SU-DHL-6 (cell line): ENCODE results near the gene CDC42EP1.

Experiments used
- CTCF ChIP-seq: fragments of 200-600 bp; sonication (generic); IDR thresholded peaks from one replicate; pipeline ENCODE4 v1.5.1; 2017; ENCODE audit warnings: antibody characterized with exemption, mild to moderate bottlenecking, low read length, moderate library complexity; ENCODE audit not compliant: insufficient read depth, poor library complexity, severe bottlenecking
- EZH2phosphoT487 ChIP-seq: fragments of 200-600 bp; sonication (generic), shearing (Covaris generic); conservative IDR thresholded peaks from 2 replicates; pipeline ENCODE4 v1.6.1; 2018; ENCODE audit warnings: mild to moderate bottlenecking, antibody characterized with exemption, low read length, moderate library complexity, mixed read lengths

DNA sequence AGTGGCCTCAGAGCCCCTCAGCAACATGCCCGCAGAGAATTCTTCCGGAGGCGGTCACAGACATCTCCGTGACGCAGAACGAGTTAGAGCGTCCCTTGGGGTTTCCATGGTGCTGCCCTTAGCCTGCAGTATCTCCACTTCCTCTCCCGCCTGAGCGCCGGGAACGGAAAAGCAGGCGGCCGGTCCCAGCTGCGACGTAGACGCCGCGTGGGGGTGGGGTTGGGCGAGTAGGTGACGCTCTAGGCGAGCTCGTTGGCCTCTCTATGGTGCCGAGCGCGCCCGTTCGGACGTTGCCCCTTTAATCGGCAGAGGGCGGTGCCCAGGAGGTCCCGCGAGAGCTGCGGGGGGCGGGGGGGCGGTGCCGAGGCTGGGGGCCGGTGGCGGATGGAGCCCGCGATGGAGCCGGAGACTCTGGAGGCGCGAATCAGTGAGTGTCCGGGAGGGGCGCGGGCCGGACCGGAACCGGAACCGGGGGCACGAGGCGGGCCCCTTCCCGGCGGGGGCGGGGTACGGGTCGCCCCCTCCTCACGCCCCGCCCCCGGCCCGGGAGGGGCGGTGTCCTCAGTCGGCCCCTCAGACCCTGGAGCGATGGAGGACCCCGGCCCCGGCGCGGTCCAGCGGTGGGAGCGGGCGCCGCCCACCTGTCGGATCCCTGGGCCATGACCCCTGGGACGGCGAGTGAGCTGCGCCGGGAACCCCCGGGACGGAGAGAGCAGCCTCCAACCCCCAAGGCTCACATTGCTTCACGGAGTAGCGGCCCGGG lies 48.4 kb downstream of the CDC42EP1 start, which contains the start of gene GGA1:
- TF ChIP-seq EZH2phosphoT487: no peak
- no peak for TF ChIP-seq CTCF
